HL-60/S4 (cell line): Measurements from ENCODE around the gene SH3GL3.

Experiments
- in situ Hi-C: fragments of 300-500 bp; cut with MboI; formaldehyde crosslinking; loops from 2 replicates; pipeline ENCODE4 v1.14.3; 2022; ENCODE audit warnings: low sequenced_read_pairs

The SH3GL3 gene

GRCh38 chr15:83559310-83559966 is 112.3 kb downstream of the SH3GL3 start:
- in situ Hi-C loops, result loop anchor here (25.0 kb wide), 1 partner anchor 297 kb away; no protein-coding TSS in a partner anchor

DNA sequence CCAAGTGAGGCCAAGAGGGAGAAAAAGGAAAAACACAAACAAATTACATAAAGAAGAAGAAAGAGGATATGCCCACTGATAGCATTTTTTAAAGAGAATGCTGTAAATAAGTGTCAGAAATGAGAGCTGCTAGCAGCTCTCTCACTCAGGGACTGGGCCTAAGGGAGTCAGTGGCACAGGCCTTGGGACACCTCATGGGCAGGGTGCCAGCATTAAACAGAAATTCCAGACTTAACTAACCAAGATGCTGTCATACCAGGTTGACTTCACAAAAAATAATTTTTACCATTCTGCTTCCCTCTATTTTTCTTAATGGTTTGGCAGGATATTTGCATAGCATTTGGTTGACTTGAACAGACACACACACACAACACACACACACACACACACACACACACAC is 114.5 kb downstream of the SH3GL3 start:
- in situ Hi-C loops, result loop anchor here (25.0 kb wide), 1 partner anchor 299 kb away; no protein-coding TSS in a partner anchor

DNA sequence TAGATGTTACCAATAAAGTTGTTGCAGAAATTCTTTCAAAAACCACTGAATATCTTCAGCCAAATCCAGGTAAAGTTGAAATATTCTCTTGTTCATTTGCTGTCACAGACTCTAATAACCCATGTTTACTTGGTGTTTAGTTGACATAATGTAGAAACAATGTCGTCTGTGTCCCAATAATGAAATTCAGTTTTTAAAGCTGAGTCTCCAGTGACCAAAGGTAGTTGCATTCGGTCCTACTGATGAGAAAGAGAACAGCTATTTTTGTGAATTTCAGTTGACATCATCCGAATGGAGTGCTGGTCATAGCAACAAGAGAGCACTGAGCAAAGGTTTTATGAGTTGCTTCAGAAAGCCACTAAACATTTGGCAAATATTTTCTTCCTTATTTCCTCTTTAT is 118.0 kb downstream of the SH3GL3 start:
- in situ Hi-C loops, result loop anchor here (25.0 kb wide), 1 partner anchor 303 kb away; no protein-coding TSS in a partner anchor

- in situ Hi-C loops, result loop anchor here (25.0 kb wide), 1 partner anchor 303 kb away; no protein-coding TSS in a partner anchor
These were observed 118.5 kb downstream of the SH3GL3 start for GRCh38 chr15:83565553-83566159.

GRCh38 chr15:83567318-83567717 is 120.2 kb downstream of the SH3GL3 start:
- in situ Hi-C loops, result loop anchor here (25.0 kb wide), 1 partner anchor 305 kb away; no protein-coding TSS in a partner anchor

DNA sequence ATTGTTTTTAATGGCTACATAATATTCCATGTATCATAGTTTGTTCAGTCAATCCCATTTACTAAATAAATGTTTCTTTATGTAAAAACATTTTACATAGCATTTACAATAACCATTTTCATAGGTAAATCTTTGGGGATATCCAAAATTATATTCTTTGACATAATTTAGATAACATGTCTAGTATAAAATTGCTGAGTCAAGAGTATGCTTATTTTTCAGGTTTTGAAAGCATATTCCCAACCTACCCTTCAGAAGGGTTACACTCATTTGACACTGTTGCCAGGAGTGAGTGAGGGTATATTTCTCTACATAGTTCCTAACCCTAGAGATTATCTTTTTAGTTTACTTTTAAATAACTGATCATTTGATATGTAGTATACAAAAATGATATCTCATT is 122.2 kb downstream of the SH3GL3 start:
- in situ Hi-C loops, result loop anchor here (25.0 kb wide), 1 partner anchor 307 kb away; no protein-coding TSS in a partner anchor

DNA sequence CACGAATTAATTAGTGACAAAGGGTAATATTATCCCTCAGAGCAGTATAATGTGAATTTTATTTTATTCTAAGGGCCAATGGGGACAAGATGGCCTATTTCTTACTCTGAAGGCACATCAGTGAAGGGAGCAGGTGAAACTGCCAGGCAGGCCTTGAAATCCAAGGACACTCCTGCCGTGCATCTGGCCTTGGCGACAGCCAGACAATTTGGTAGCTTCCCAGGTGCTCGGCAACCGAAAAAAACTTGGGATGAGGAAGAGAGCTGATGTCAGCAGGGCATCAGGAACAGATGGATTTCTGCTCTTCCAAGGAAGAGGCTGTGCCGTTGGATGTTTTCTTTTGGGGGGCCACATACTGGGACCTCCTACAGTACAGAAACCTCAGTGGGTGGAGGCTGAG is 123.6 kb downstream of the SH3GL3 start:
- in situ Hi-C loops, result loop anchor here (25.0 kb wide), 1 partner anchor 308 kb away; no protein-coding TSS in a partner anchor

DNA sequence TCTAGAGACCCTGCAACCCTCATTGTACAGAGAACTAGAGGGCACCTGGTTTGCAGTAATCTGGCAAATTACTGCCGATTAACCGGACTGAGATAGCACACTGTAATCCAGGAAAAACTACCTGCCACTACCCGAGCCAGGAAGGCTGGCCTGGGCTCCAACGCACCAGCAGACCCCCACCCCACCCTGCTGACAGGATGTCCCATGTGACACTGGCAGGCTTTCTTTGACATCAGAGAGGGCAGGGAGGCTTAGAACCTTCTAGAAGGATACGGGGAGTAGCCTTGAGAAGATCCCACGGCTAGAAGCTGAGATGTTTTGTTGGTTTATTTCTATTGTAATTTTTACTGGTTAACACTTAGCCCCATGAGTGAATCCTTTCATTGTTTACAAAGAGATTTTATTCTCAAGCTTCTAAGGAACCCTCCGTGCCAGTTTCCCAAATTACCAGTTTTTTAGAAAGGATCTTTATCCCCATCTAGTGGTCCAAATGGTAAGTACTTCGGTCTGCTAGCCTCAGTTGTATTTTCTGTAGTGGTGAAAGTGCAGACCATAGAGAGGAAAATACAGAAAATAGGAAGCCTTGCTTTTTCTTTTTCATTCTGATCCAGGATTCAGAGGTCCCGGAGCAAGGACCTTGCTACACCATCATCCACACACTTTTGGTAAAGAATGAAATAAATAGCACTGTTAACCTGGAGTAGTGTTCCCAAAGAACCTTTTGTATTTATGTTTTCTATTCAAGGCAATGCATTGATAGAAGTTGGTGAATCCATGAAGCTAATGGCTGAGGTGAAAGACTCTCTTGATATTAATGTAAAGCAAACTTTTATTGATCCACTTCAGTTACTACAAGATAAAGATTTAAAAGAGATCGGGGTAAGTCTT is 124.9 kb downstream of the SH3GL3 start:
- in situ Hi-C loops, result loop anchor here (25.0 kb wide), 1 partner anchor 310 kb away; no protein-coding TSS in a partner anchor

- in situ Hi-C loops, result loop anchor here (25.0 kb wide), 1 partner anchor 312 kb away; no protein-coding TSS in a partner anchor
These were observed 127.2 kb downstream of the SH3GL3 start for GRCh38 chr15:83574345-83574744.

- in situ Hi-C loops, result no loop called here
These were observed 131.6 kb downstream of the SH3GL3 start for GRCh38 chr15:83578691-83579090.

DNA sequence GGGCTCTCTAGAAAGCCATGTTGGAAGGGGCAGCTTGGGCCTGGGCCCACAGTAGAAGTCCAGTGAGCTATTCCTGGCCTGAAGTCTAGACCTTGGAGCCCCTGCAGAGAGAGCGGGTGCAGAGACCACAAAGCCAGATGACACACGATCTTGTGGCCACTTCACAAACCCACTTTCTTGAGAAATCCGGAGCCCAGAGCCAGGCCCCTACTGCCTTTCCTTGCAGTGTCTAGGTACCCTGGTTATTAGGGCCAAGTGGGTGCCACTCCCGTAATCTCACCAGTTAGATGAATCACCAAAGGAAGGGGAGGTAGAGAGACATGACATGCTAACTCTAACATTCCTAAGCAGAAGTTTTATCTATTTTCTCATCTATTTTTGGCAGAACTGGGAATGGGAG is 134.2 kb downstream of the SH3GL3 start:
- in situ Hi-C loops, result no loop called here

DNA sequence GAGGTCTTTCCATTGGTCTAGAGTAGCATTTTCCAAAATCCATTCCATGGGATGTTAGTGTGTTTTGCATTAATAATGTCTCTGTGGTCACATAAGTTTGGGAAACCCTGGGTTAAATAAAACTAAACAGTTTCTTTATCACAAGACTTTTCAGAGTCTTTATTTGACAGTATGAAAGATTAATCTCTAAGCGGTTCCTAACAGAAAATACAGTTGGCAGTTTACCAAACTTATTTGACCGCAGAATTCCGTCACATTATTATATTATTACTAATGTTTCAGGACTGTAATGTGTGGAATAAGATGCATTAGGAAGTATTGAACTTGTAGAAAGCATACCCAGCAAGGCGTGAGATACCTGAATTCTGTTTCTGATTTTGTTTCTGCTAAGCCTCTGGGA is 135.2 kb downstream of the SH3GL3 start:
- in situ Hi-C loops, result no loop called here

DNA sequence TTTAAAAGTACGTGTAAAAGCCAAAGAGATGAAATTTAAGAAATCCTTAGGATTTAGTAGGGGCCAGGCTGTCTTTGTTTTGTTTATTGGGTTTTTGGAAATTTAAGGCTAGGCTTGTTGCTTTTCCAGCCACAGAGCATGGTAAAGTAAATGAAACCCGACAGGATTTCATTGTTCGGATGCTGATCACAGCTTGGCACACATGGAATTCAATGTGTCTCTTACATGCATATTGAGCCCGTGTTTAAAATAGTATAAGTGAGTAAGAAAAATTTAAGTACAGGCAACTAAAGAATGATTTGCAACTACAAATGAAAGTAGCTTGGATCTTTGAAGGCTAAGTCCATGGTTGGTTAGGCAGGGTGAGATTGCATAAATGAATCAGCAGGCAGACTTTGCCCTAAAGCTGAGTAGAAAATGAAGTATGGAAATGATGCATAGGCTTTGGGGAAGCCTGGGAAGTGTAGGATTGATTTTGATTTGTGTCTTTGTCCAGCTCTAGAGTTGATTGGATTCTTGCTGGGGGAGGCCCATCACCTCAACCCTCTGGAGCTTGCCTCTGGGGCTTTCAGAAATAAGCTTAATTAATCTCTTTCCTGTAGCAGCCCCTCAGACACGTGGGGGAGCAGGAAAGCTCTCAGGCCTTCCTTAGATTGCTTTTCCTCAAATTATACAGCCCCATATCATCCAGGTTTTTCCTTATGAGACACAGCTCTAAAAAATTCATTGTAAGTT is 138.6 kb downstream of the SH3GL3 start:
- in situ Hi-C loops, result no loop called here

- in situ Hi-C loops, result no loop called here
These were observed 139.9 kb downstream of the SH3GL3 start for GRCh38 chr15:83587091-83587490.

GRCh38 chr15:83588441-83588840 is 141.3 kb downstream of the SH3GL3 start:
- in situ Hi-C loops, result no loop called here

DNA sequence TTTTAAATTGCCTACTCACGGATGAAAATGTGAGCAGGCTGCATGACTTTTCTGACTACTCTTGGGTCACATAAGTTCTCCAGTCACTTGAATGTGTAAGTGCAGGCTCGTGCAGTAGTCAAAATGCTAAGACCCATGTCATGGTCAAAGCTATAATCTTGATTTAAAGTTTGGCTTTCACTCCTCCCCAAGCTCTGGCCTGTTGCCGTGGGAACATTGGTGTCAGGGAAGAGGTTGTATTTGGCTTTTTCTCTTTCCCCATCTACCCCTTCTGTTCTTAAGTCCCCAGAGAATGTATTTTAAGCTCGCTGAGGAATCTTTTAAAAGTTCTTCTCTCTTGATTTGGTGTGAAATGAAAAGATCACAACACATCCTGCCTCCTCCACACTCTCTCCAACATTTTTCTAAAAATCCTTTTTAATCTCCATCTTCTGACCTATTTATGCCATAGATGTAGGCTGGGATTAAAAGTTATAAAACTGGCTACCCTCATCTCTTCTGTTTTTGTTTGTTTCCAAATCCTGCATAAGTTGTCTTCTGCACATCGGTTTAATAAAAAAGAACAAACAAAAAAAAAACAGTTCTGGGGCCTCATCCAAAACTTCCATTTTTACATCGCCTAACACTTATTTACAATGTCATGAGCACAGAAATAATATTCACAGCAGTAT is 145.4 kb downstream of the SH3GL3 start:
- in situ Hi-C loops, result no loop called here

- in situ Hi-C loops, result no loop called here
These were observed 148.1 kb downstream of the SH3GL3 start for GRCh38 chr15:83595191-83595590.

- in situ Hi-C loops, result no loop called here
These were observed 150.9 kb downstream of the SH3GL3 start for GRCh38 chr15:83598031-83598430.

DNA sequence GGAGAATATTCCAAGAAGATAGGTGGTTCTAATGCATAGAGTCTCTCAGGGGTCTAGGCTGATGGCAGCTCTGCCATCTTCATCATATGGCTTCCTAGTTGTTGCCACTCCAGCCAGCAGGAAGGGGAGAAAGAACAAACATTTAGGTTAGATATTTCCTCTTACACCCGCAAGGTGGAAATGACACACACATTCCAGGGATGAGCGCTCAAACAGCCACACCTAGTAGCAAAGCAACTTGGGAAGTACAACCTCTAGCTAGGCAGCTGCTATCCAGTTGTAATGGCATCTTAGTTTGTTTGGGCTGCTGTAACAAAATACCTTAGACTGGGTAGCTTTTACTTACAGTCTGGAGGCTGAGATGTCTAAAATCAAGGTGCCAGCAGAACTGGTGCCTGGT is 154.9 kb downstream of the SH3GL3 start:
- in situ Hi-C loops, result no loop called here

GRCh38 chr15:83604549-83604948 is 157.4 kb downstream of the SH3GL3 start:
- in situ Hi-C loops, result no loop called here
